Neural progenitor cell (in vitro differentiated cells): ENCODE data around the gene BARX2. TPM values are rescaled to one million over a fixed set of nuclear protein-coding genes. Genes with fewer than 3 reads are reported as not detected.

Source experiments
- DNase-seq: peaks from one replicate; pipeline ENCODE4 v3.0.0-alpha.2; 2016; ENCODE audit warnings: low spot score
- H2AFZ ChIP-seq: fragments of 200-600 bp; sonication (generic); replicated peaks from 2 replicates; pipeline ENCODE4 v1.6.1; 2016; ENCODE audit warnings: antibody characterized with exemption
- H3F3A ChIP-seq: fragments of 200-600 bp; sonication (generic); 2 replicates; pipeline ENCODE4 v1.6.1; 2016; ENCODE audit warnings: antibody characterized with exemption, low read depth
- H3K27ac ChIP-seq: fragments of 200-600 bp; sonication (generic); 2 replicates; pipeline ENCODE4 v1.5.1; 2016; ENCODE audit warnings: mild to moderate bottlenecking
- H3K27me3 ChIP-seq: fragments of 200-600 bp; sonication (generic); 2 replicates; pipeline ENCODE4 v1.6.1; 2016; ENCODE audit warnings: mild to moderate bottlenecking, moderate library complexity
- H3K36me3 ChIP-seq: fragments of 200-600 bp; sonication (generic); 2 replicates; pipeline ENCODE4 v1.5.1; 2016
- H3K4me1 ChIP-seq: fragments of 200-600 bp; sonication (generic); 2 replicates; pipeline ENCODE4 v1.6.1; 2016; ENCODE audit warnings: mixed run types
- H3K4me2 ChIP-seq: fragments of 200-600 bp; sonication (generic); 2 replicates; pipeline ENCODE4 v1.6.1; 2016
- H3K4me3 ChIP-seq: fragments of 200-600 bp; sonication (generic); 2 replicates; pipeline ENCODE4 v1.5.1; 2016
- H3K79me2 ChIP-seq: fragments of 200-600 bp; sonication (generic); 2 replicates; pipeline ENCODE4 v1.6.1; 2016; ENCODE audit warnings: low read depth
- H3K9ac ChIP-seq: fragments of 200-600 bp; sonication (generic); 2 replicates; pipeline ENCODE4 v1.6.1; 2016
- H3K9me3 ChIP-seq: fragments of 200-600 bp; sonication (generic); 2 replicates; pipeline ENCODE4 v1.5.1; 2016; ENCODE audit warnings: low read depth
- H4K20me1 ChIP-seq: fragments of 200-600 bp; sonication (generic); 2 replicates; pipeline ENCODE4 v1.6.1; 2016; ENCODE audit warnings: low read depth
- H3K27ac Mint-ChIP-seq: 3 replicates; pipeline ENCODE4 v1.8.0; 2021; ENCODE audit warnings: mixed read lengths
- H3K27me3 Mint-ChIP-seq: 2 replicates; pipeline ENCODE4 v1.8.0; 2022; ENCODE audit warnings: low read depth, mild to moderate bottlenecking, inconsistent platforms, moderate library complexity, mixed read lengths; ENCODE audit not compliant: insufficient read depth
- H3K36me3 Mint-ChIP-seq: 3 replicates; pipeline ENCODE4 v1.8.0; 2021; ENCODE audit warnings: mixed read lengths
- H3K4me1 Mint-ChIP-seq: 3 replicates; pipeline ENCODE4 v1.8.0; 2021; ENCODE audit warnings: mixed read lengths
- H3K4me3 Mint-ChIP-seq: 3 replicates; pipeline ENCODE4 v1.8.0; 2021; ENCODE audit warnings: mild to moderate bottlenecking, moderate library complexity, mixed read lengths
- H3K9me3 Mint-ChIP-seq: 3 replicates; pipeline ENCODE4 v1.8.0; 2020; ENCODE audit warnings: mixed read lengths
- EZH2 ChIP-seq: fragments of 200-600 bp; sonication (generic); IDR thresholded peaks from 2 replicates; pipeline ENCODE4 v1.6.1; 2017; ENCODE audit warnings: antibody characterized with exemption, mild to moderate bottlenecking, moderate library complexity
- EZH2phosphoT487 ChIP-seq: fragments of 200-600 bp; sonication (generic); IDR thresholded peaks from 2 replicates; pipeline ENCODE4 v1.6.1; 2017; ENCODE audit warnings: antibody characterized with exemption
- total RNA-seq: library from RNA; depleted of rRNA; stranded (reverse); fragments of >200 nt; gene quantifications from 2 replicates; pipeline ENCODE4 v1.2.3, GENCODE V29; 2015; ENCODE audit warnings: low replicate concordance
- TF ChIP-seq, protein P1 (sequence below): fragments of 200-600 bp; sonication (generic); IDR thresholded peaks from 2 replicates; pipeline ENCODE4 v1.5.1; 2017; ENCODE audit warnings: antibody characterized with exemption, mild to moderate bottlenecking

BARX2 gene
- total RNA-seq, 1 donor from 2014 or later = not detected

GRCh38 chr11:129423426-129423825 is 47.8 kb downstream of the BARX2 start:
- DNase-seq = no peak
- Mint-ChIP-seq H3K4me1 (peaks cover 4% of the 10 kb centered on the region), H3K36me3 (no peaks in the 10 kb centered on the region), H3K4me3 (no peak overlapping the region), H3K27ac (no peak overlapping the region), H3K27me3 (peaks cover 2% of the 10 kb centered on the region), H3K9me3 (no peaks in the 10 kb centered on the region)
- Histone ChIP-seq H3K36me3 (no peaks in the 10 kb centered on the region), H3K9ac (no peak overlapping the region), H3K4me2 (no peak overlapping the region), H3K4me1 (no peaks in the 10 kb centered on the region), H3K79me2 (no peaks in the 10 kb centered on the region), H3K4me3 (no peak overlapping the region), H2AFZ (no peak overlapping the region), H3K27me3 (no peaks in the 10 kb centered on the region), H3F3A (no peaks in the 10 kb centered on the region), H3K27ac (no peak overlapping the region), H3K9me3 (no peaks in the 10 kb centered on the region), H4K20me1 (no peaks in the 10 kb centered on the region)
- TF ChIP-seq, protein P1, sequence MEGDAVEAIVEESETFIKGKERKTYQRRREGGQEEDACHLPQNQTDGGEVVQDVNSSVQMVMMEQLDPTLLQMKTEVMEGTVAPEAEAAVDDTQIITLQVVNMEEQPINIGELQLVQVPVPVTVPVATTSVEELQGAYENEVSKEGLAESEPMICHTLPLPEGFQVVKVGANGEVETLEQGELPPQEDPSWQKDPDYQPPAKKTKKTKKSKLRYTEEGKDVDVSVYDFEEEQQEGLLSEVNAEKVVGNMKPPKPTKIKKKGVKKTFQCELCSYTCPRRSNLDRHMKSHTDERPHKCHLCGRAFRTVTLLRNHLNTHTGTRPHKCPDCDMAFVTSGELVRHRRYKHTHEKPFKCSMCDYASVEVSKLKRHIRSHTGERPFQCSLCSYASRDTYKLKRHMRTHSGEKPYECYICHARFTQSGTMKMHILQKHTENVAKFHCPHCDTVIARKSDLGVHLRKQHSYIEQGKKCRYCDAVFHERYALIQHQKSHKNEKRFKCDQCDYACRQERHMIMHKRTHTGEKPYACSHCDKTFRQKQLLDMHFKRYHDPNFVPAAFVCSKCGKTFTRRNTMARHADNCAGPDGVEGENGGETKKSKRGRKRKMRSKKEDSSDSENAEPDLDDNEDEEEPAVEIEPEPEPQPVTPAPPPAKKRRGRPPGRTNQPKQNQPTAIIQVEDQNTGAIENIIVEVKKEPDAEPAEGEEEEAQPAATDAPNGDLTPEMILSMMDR = no peak
- TF ChIP-seq EZH2 (no peak), EZH2phosphoT487 (no peak)

DNA sequence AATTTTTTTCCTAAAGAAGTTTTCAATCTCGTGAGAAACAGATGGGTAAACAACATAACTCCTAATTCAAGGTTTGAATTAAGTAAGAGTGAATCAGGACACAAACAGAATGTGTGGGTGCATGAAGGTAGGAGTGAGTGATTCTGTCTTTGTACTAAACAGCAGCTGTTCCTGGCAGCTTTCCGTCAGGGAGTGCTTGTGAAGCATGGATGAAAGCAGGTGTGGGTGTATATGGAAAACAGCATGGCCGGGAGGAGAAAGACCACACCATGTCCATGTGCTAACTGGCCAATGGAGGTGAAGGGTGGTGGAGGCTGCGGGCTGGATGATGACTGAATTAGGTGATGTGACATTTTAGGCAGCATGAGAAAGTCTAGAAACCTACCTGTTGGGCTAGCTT is 49.6 kb downstream of the BARX2 start:
- H3K4me3 ChIP-seq = no peak overlapping the region
- no peaks in the 10 kb centered on the region for H4K20me1 ChIP-seq
- H3K9ac ChIP-seq = no peak overlapping the region
- H2AFZ ChIP-seq = no peak overlapping the region
- Mint-ChIP-seq H3K9me3 (no peaks in the 10 kb centered on the region), H3K4me3 (no peak overlapping the region), H3K27me3 (peaks cover 2% of the 10 kb centered on the region), H3K27ac (no peak overlapping the region), H3K36me3 (no peaks in the 10 kb centered on the region), H3K4me1 (peaks cover 4% of the 10 kb centered on the region)
- H3K27me3 ChIP-seq = no peaks in the 10 kb centered on the region
- H3K4me2 ChIP-seq = no peak overlapping the region
- no peaks in the 10 kb centered on the region for H3F3A ChIP-seq
- DNase-seq = no peak
- no peaks in the 10 kb centered on the region for H3K36me3 ChIP-seq
- no peaks in the 10 kb centered on the region for H3K9me3 ChIP-seq
- H3K79me2 ChIP-seq = no peaks in the 10 kb centered on the region
- H3K4me1 ChIP-seq = no peaks in the 10 kb centered on the region
- TF ChIP-seq EZH2phosphoT487 = no peak
- no peak for TF ChIP-seq EZH2
- TF ChIP-seq, protein P1 = no peak
- H3K27ac ChIP-seq = no peak overlapping the region

DNA sequence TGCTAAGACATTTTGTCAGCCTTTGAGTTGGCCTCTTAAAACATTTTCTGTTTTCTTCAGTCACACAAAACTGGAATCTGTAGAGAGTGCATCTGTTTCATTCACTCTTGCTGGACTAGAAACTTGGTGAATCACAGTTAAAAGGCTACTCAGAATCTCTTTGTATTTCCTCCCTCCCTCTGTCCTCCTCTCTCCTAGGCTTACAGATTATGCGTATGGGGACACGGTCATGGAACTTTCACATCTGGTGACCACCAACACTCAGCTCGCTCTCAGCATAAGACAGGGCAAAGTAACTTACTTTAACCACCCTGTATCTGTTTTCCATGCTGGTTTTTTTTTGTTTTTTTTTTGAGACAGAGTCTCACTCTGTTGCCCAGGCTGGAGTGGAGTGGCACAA is 50.4 kb downstream of the BARX2 start:
- Histone ChIP-seq H3K4me3 (no peak overlapping the region), H3K27ac (no peak overlapping the region), H3K4me1 (no peaks in the 10 kb centered on the region), H2AFZ (no peak overlapping the region), H3K9ac (no peak overlapping the region), H3K4me2 (no peak overlapping the region), H3F3A (no peaks in the 10 kb centered on the region), H4K20me1 (no peaks in the 10 kb centered on the region), H3K79me2 (no peaks in the 10 kb centered on the region), H3K9me3 (peaks cover 4% of the 10 kb centered on the region), H3K36me3 (no peaks in the 10 kb centered on the region), H3K27me3 (no peaks in the 10 kb centered on the region)
- Mint-ChIP-seq H3K36me3 (no peaks in the 10 kb centered on the region), H3K27me3 (peaks cover 2% of the 10 kb centered on the region), H3K9me3 (peaks cover 6% of the 10 kb centered on the region), H3K4me1 (peaks cover 4% of the 10 kb centered on the region), H3K27ac (no peak overlapping the region), H3K4me3 (no peak overlapping the region)
- no peak for DNase-seq
- TF ChIP-seq, protein P1 = no peak
- no peak for TF ChIP-seq EZH2
- TF ChIP-seq EZH2phosphoT487 = no peak
